ENCODE results near the gene AFF2.

Gene AFF2

GRCh38 chrX:148613636-148614035 lies 113.2 kb downstream of the AFF2 start:
- TF ChIP-seq CTCF (IDR thresholded peaks at IDR 0.05; ENCODE audit: low read depth, low read length) = no peak
- no peak overlapping the region for H3K4me3 ChIP-seq (ENCODE audit: low read depth, low read length)

GRCh38 chrX:148615491-148615890 lies 115.1 kb downstream of the AFF2 start:
- H3K4me3 ChIP-seq (ENCODE audit: low read depth, low read length) = no peak overlapping the region
- TF ChIP-seq CTCF (IDR thresholded peaks at IDR 0.05; ENCODE audit: low read depth, low read length) = no peak

- no peak for TF ChIP-seq CTCF (IDR thresholded peaks at IDR 0.05; ENCODE audit: low read depth, low read length)
- no peak overlapping the region for H3K4me3 ChIP-seq (ENCODE audit: low read depth, low read length)
Observed at GRCh38 chrX:148618470-148619445, 118.3 kb downstream of the AFF2 start.

- H3K4me3 ChIP-seq (ENCODE audit: low read depth, low read length) = no peak overlapping the region
- no peak for TF ChIP-seq CTCF (IDR thresholded peaks at IDR 0.05; ENCODE audit: low read depth, low read length)
Observed at GRCh38 chrX:148620023-148620422, 119.6 kb downstream of the AFF2 start.

GRCh38 chrX:148624951-148625474 lies 124.6 kb downstream of the AFF2 start:
- no peak for TF ChIP-seq CTCF (IDR thresholded peaks at IDR 0.05; ENCODE audit: low read depth, low read length)
- no peak overlapping the region for H3K4me3 ChIP-seq (ENCODE audit: low read depth, low read length)

- no peak overlapping the region for H3K4me3 ChIP-seq (ENCODE audit: low read depth, low read length)
- TF ChIP-seq CTCF (IDR thresholded peaks at IDR 0.05; ENCODE audit: low read depth, low read length) = no peak
Observed at GRCh38 chrX:148628621-148629020, 128.2 kb downstream of the AFF2 start.

- no peak for TF ChIP-seq CTCF (IDR thresholded peaks at IDR 0.05; ENCODE audit: low read depth, low read length)
- H3K4me3 ChIP-seq (ENCODE audit: low read depth, low read length) = no peak overlapping the region
Observed at GRCh38 chrX:148629434-148629833, 129.0 kb downstream of the AFF2 start.
